ENCODE results near the gene SLC9A1.

Gene SLC9A1

GRCh38 chr1:27058966-27059669 is 95.8 kb downstream of the SLC9A1 start:
- DNase-seq, result no peak

- DNase-seq, result no peak
Observed at GRCh38 chr1:27057801-27058625, 96.9 kb downstream of the SLC9A1 start.

- no peak for DNase-seq
Observed at GRCh38 chr1:27057389-27057788, 97.5 kb downstream of the SLC9A1 start.

- DNase-seq, result no peak
Observed at GRCh38 chr1:27053977-27054753, 100.8 kb downstream of the SLC9A1 start.

GRCh38 chr1:27052527-27052926 is 102.4 kb downstream of the SLC9A1 start:
- no peak for DNase-seq

GRCh38 chr1:27049607-27050006 is 105.3 kb downstream of the SLC9A1 start:
- peak; percentile 55 for DNase-seq

- no peak for DNase-seq
Observed at GRCh38 chr1:27049100-27049499, 105.8 kb downstream of the SLC9A1 start.

Measured in NCI-H1048 (cell line).